Testis (tissue), 2 donors: Measurements from ENCODE around the gene TSTD1.

Experiments
- POLR2A ChIP-seq: fragments of 450-650 bp; IDR thresholded peaks from one replicate; pipeline ENCODE4 v1.6.1; 2017; ENCODE audit warnings: antibody characterized with exemption, mild to moderate bottlenecking, moderate library complexity
- TF ChIP-seq, protein P1 (sequence below), 3 experiments: fragments of 450-650 bp in 2 of 3; fragments of 200-600 bp in 1 of 3; sonication (generic) in 1 of 3; IDR thresholded peaks; one replicate each; pipeline ENCODE4 v1.5.1; 2016 to 2019; ENCODE audit warnings: antibody characterized with exemption in 3 of 3, mild to moderate bottlenecking in 2 of 3, moderate library complexity in 1 of 3

DNA sequence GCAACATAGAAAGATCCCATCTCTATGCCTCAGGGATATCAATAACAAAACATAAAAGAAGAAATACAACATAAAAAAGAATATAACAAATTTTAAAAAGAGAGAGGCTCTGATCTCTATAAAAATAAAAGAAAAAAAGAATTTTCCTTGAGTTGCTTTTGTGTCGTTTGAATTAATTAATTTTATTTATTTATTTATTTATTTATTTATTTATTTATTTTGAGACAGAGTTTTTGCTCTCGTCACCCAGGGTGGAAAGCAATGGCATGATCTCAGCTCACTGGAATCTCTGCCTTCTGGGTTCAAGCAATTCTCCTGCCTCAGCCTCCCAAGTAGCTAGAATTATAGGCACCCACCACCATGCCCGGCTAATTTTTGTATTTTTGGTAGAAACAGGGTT lies 26.3 kb downstream of the TSTD1 start:
- TF ChIP-seq, protein P1, sequence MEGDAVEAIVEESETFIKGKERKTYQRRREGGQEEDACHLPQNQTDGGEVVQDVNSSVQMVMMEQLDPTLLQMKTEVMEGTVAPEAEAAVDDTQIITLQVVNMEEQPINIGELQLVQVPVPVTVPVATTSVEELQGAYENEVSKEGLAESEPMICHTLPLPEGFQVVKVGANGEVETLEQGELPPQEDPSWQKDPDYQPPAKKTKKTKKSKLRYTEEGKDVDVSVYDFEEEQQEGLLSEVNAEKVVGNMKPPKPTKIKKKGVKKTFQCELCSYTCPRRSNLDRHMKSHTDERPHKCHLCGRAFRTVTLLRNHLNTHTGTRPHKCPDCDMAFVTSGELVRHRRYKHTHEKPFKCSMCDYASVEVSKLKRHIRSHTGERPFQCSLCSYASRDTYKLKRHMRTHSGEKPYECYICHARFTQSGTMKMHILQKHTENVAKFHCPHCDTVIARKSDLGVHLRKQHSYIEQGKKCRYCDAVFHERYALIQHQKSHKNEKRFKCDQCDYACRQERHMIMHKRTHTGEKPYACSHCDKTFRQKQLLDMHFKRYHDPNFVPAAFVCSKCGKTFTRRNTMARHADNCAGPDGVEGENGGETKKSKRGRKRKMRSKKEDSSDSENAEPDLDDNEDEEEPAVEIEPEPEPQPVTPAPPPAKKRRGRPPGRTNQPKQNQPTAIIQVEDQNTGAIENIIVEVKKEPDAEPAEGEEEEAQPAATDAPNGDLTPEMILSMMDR (IDR thresholded peaks at IDR 0.05): no peak
- TF ChIP-seq POLR2A: no peak
